ENCODE data around the gene SEMA3C.

SEMA3C gene

GRCh38 chr7:80890426-80891258, 28.2 kb downstream of the SEMA3C start:
- ATAC-seq: peak; percentile 64
- TF ChIP-seq PPARA (CRISPR knock-in tag; IDR thresholded peaks at IDR 0.05; ENCODE audit: borderline replicate concordance) (no peak), ISL1 (CRISPR knock-in tag; IDR thresholded peaks at IDR 0.05) (peak; percentile 77), ZNF70 (CRISPR knock-in tag; IDR thresholded peaks at IDR 0.05) (no peak)

- ATAC-seq: no peak
- TF ChIP-seq POU6F1 (CRISPR knock-in tag; IDR thresholded peaks at IDR 0.05; ENCODE audit: borderline replicate concordance, low read depth) (no peak), CSDC2 (CRISPR knock-in tag; IDR thresholded peaks at IDR 0.05) (no peak), ZNF70 (CRISPR knock-in tag; IDR thresholded peaks at IDR 0.05) (no peak), ISL1 (CRISPR knock-in tag; IDR thresholded peaks at IDR 0.05) (no peak), ESRRG (CRISPR knock-in tag; IDR thresholded peaks at IDR 0.05) (no peak), RARB (CRISPR knock-in tag; IDR thresholded peaks at IDR 0.05) (no peak), ARNTL (CRISPR knock-in tag; IDR thresholded peaks at IDR 0.05; ENCODE audit: borderline replicate concordance, low read depth) (no peak), ZNF565 (CRISPR knock-in tag; conservative IDR thresholded peaks at IDR 0.05; ENCODE audit: low read depth) (no peak), CREB5 (CRISPR knock-in tag; IDR thresholded peaks at IDR 0.05; ENCODE audit: low read depth) (no peak), ZC3H10 (CRISPR knock-in tag; IDR thresholded peaks at IDR 0.05) (no peak), TSHZ2 (CRISPR knock-in tag; IDR thresholded peaks at IDR 0.05) (no peak), ZNF8 (CRISPR knock-in tag; IDR thresholded peaks at IDR 0.05) (no peak), OSR1 (CRISPR knock-in tag; IDR thresholded peaks at IDR 0.05) (no peak), CSRNP3 (CRISPR knock-in tag; IDR thresholded peaks at IDR 0.05) (no peak), BACH2 (CRISPR knock-in tag; IDR thresholded peaks at IDR 0.05; ENCODE audit: borderline replicate concordance) (no peak)
These were observed 29.3 kb downstream of the SEMA3C start for GRCh38 chr7:80889525-80889924.

GRCh38 chr7:80885757-80886156, 33.1 kb downstream of the SEMA3C start:
- ATAC-seq: no peak
- TF ChIP-seq TSHZ2 (CRISPR knock-in tag; IDR thresholded peaks at IDR 0.05) (no peak), SNAI2 (CRISPR knock-in tag; IDR thresholded peaks at IDR 0.05) (no peak), PPARA (CRISPR knock-in tag; IDR thresholded peaks at IDR 0.05; ENCODE audit: borderline replicate concordance) (no peak), POU6F1 (CRISPR knock-in tag; IDR thresholded peaks at IDR 0.05; ENCODE audit: borderline replicate concordance, low read depth) (no peak), CREB5 (CRISPR knock-in tag; IDR thresholded peaks at IDR 0.05; ENCODE audit: low read depth) (no peak), TOX (CRISPR knock-in tag; IDR thresholded peaks at IDR 0.05; ENCODE audit: borderline replicate concordance) (no peak), BACH2 (CRISPR knock-in tag; IDR thresholded peaks at IDR 0.05; ENCODE audit: borderline replicate concordance) (no peak), CSDC2 (CRISPR knock-in tag; IDR thresholded peaks at IDR 0.05) (no peak), PATZ1 (CRISPR knock-in tag; IDR thresholded peaks at IDR 0.05; ENCODE audit: borderline replicate concordance) (no peak), TCF4 (CRISPR knock-in tag; IDR thresholded peaks at IDR 0.05; ENCODE audit: borderline replicate concordance) (no peak), ZC3H10 (CRISPR knock-in tag; IDR thresholded peaks at IDR 0.05) (no peak), ZFP3 (CRISPR knock-in tag; IDR thresholded peaks at IDR 0.05) (no peak)

Measured in SK-N-SH treated with all-trans-retinoic acid at 6 μM for 48 hours (cell line).